HG03558 (cell line): ENCODE results near the gene TNN.
"Not testable (repeated sequence)": the region's sequence is repeated elsewhere in the genome, so short reads cannot be mapped to it uniquely, and the experiment has no call there.

Experiments
- ATAC-seq: cut with Tn5 transposase; IDR thresholded peaks from one replicate; pipeline ENCODE4 v1.9.1; 2021; ENCODE audit warnings: moderate number of reproducible peaks; ENCODE audit not compliant: unreplicated experiment; ENCODE audit errors: extremely low read depth

Gene TNN

DNA sequence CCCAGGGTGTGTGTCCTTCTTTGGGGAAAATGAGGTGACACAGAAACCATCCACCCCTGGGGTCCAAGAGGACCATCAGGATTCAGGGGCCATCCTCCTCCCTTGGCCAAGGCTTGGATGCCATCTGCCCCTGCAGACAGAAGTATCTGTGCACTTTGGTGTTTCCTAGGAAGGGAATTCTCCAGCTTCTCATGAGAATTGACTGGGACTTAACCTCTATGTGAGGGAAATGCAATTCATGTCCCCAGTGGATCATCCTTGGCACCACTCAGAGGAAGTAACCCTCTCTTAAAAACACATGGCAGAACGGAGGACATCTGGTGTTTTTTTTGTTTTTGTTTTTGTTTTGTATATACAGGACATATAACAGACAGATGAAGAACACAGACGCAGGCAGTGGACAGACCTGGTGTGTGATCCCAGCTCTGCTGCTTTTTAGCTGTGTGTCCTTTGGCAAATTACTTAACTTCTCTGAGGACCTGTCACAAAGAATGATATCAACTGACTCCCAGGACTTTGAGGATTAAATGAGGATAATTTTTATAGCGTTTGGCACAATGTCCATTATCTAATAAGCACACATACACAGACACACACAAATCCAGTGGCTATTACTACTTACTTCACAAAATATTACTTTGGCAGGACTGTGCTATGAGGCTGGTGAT is 3.8 kb downstream of the TNN start:
- ATAC-seq, result no peak

DNA sequence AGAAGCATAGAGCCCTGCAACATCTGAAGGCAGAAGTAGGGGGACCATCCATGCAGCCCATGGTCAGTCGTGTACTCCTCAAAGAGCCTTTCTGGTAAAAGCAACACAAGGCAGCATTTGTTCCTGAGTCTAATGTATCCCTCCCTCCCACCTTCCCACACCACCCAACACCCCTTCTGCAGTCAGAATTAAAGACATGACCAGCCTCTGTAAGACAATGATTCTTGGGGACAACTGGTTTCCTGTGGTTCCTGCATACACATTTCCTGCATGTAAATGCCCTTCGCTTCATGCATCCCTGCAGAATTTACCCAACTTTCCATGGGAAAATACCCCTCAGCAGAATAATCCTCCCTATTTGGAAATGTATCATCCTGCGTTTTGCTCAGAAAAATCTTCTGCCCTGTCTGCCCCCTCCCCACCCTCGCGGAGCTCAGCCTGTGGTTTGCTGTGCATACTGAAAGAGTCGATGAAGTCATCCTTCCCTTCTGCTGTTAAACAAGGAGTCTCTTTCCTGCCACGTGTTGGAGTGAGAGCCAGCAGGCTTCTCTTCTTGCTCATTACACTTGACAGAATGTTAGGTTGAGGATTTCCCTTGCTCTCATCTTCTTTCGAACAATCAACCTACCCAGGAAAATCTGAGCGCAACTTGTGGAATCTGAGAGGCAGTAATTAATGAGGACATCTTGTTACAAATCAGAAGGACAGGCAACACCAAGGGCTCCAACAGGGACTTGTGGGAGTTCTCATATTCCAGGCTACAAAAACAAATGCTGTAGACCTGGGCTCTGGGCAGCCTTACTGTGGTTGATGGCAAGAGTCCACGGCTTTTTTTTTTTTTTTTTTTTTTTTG is 4.7 kb downstream of the TNN start:
- ATAC-seq, result no peak

DNA sequence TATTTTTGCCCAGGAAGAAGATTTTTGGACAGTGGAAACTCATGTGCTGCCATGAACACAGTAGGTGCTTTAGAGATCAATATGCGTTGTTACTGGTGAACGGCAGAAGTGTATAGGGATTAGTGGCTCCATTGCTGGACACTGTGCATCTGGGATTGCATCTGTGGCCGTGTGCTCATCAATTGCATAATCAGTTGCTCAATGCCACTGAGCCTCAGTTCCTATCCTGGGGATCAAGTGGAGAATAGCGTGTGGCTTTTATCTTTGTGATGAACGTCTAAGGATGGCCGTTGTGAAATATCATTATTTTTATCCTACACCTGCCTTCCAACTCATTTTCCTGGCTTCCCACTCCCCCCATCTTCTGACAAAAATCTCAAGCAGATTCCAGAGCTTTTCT is 5.4 kb downstream of the TNN start:
- ATAC-seq, result no peak

DNA sequence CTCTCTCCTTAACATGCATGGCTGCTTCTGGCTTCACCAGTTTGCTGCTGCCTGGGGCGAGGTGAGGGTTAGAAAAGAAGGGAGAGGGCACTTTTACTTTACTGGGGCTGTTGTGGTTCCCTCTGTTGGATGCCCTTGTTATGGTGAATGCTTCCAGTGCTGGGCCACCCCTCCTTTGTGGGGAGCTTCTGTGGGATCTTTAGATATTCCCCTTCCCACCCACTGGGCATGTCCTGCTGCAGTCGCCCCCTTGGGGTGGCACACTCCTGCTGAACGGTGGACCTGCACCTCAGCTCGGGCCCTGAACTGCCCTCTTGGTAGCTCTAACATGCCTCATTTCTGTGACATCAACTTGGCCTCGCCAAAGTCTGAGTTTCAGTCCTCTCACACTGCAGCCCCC is 6.0 kb downstream of the TNN start:
- no peak for ATAC-seq

DNA sequence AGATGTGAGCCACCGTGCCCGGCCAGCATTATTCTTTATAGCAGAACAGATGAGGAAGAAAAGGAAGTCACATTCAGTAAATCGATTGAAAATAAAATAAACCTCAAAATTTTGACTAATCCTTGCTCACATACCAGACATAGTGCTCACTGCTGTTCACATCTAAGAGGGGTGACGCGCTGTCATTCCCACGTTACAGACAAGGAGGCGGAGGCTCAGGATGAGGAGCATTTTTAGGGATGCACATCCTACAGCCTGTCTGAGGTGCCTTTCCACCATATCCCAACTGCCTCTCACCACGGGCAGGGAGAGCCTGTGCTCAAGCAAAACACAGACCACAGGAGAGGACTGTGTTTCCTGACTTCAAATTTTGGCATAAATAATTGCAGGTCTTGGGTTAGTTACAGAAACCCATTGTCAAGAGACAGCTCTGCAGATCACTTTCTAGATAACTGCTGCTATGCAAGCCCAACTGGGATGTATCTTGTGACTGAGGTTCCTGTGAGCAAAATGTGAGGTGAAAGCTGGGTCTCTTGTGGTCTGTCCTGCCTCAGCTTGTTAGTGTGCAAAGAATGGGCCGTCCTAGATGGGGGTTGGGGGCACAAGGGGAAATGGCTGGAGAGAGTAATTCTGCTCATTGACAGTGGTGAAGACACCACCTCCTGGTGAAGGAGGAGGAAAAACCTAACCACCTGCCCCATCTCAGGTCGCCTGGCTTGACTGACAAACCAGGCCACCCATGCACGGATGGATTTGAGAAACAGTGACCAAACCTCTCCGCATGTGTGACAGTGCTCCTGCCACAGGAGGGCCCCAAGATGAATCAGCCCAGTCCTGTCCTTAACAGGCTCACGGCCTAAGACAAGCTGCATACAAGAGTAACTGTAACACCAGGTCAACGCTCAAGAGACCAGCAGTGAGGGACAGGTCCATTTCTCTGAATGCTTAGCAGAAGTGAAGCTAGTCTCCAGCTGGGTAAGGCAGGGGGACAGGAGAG is 8.2 kb downstream of the TNN start:
- no peak for ATAC-seq

DNA sequence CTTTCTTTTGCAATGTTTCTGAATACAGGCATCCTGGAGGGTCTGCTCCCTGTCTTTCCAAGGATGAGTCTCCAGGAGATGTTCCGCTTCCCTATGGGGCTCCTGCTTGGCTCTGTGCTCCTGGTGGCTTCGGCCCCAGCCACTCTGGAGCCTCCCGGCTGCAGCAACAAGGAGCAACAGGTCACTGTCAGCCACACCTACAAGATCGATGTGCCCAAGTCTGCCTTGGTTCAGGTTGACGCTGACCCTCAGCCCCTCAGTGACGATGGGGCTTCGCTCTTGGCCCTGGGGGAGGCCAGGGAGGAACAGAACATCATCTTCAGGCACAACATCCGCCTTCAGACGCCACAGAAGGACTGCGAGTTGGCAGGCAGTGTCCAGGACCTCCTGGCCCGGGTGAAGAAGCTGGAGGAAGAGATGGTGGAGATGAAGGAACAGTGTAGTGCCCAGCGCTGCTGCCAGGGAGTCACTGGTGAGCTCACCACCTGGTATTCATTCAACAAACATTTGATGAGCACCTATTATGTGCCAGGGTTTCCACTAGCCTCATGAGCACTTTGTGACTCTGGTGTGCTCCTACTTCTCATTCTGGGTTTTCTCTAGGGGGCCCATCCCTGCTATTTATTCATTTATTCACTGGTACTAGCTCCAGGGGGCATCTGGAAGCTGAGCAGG is 9.9 kb downstream of the TNN start:
- no peak for ATAC-seq

DNA sequence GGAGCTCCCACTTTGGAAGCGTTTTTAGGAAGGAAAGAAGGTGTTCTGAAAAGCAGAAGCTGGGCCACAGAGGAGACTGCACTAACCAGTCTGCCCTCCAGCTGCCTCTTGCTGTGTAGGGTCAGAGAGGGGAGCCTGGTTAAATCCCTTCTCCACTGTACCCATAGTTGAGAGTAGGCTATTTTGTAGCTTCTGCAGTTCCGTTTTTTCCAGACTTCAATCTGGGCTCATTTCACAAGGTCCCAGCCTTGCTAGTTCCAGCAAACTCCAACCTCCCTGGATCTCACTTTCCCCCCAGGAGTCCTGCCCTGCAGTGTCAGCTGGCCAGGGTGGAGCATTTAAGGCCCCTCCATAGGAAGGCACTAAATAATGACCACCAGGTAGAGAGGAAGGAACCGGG is 11.0 kb downstream of the TNN start:
- ATAC-seq, result no peak

DNA sequence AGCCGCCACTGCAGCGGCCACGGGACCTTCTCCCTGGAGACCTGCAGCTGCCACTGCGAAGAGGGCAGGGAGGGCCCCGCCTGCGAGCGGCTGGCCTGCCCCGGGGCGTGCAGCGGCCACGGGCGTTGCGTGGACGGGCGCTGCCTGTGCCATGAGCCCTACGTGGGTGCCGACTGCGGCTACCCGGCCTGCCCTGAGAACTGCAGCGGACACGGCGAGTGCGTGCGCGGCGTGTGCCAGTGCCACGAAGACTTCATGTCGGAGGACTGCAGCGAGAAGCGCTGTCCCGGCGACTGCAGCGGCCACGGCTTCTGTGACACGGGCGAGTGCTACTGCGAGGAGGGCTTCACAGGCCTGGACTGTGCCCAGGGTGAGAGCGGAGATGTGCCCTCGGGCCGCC is 11.7 kb downstream of the TNN start:
- ATAC-seq, result no peak

DNA sequence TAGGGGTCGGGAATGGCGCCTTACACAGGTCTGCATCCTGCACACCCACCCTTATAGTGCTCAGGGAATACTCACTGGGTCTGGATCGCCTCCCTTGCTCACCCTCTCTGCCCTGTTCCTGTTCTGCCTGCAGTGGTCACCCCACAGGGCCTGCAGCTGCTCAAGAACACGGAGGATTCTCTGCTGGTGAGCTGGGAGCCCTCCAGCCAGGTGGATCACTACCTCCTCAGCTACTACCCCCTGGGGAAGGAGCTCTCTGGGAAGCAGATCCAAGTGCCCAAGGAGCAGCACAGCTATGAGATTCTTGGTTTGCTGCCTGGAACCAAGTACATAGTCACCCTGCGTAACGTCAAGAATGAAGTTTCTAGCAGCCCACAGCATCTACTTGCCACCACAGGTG is 12.4 kb downstream of the TNN start:
- no peak for ATAC-seq

DNA sequence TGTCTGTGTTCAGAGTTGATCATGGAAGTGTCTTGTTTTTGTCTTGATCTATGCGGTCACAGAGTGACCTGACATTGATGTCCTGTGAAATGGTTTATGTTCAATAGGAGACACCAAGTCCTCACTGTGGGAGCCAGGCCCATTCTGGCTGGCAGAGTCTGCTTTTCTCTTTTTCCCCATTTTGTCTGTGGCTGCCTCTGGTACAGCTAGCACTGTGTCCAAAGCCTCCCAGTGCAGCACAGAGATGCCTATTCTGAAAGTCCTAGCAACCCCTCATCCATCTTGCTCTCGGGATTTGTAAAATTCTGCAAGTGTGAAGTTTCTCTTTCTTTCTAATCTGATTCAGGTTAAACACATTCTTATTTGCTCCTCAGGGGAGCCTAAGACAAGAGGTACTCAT is 14.3 kb downstream of the TNN start:
- no peak for ATAC-seq

DNA sequence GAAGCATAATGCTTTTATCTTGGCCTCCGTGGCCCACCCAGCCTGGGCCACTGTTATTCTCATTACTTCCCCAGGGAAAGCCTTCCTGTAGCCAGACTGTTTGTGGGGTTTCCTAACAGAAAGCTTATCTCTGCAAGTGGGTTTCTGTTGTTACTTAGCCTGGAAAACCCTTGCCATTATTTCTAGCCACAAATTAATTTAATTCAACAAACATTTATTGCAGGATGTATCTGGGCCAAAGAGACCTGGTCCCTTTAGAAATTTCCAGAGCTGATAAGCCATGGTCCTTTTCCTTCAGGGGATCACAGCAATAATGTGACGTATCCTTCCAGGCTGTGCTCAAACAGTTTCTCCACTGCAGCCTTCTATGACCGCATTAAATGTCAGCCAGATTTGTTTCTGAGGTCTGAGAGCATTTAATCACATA is 20.9 kb downstream of the TNN start:
- no peak for ATAC-seq

DNA sequence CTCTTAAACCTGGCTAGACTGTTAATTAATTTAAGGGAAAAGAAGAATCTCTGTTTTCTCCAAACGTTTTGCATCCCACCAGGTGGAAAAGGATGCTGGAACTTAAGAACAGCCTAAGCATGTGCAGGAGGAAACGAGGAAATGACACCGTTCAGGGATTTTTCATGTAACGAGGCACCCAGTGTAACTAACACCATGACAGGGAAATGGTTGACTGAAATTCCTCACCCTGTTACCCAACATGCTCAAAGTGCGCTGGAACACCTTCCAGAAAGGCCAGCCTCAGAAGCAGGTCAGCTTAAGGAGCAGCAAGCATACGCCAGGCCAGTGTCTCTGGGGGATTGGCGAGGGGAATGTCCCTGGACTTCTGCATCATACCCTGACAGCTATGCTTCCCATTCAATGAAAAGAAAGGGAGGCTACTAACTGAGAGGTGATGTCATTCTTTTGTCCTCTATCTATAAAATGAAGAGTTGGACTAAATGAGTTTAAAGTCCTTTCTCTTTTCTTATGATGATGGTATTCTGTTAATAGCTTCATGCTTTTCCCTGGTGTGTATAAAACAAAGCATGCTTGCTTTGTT is 21.6 kb downstream of the TNN start:
- ATAC-seq, result no peak

DNA sequence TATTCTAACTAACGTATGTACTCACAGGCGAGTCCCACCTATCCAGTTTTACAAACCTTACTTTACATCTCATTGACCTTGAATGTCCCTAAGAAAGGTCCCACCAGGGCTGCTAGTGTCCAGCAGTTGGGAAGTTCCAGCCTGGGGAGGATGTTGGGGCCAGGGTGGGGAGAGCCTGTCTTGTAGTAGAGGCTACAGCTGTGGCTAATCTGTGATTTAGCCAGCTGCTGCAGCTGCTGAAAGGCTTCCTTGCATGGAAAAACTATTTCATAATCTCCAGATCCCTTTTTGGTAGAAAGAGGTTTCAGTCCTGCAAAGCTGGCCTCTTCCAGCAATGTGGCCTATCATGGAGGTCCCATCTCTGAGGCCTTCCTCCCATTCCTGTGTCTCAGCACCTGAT is 23.1 kb downstream of the TNN start:
- no peak for ATAC-seq

DNA sequence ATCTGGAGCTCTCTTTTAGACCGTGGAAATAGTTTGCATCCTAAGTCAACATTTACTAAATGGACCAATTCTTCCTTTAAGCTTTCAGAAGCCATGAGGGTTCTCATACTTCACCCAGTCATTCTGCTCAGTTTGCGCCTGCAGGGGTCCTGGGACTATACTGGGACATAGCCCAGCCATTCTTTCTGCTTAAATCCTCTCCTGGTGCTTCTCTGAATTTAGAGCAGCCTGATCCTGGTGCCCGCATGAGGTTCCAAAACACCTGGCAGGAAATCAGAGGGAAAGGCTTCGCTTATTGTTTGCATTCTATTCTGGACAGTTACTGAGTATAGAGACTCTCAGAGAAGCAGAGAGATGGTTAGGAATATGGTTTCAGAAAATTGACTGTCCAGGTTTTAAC is 27.0 kb downstream of the TNN start:
- no peak for ATAC-seq

DNA sequence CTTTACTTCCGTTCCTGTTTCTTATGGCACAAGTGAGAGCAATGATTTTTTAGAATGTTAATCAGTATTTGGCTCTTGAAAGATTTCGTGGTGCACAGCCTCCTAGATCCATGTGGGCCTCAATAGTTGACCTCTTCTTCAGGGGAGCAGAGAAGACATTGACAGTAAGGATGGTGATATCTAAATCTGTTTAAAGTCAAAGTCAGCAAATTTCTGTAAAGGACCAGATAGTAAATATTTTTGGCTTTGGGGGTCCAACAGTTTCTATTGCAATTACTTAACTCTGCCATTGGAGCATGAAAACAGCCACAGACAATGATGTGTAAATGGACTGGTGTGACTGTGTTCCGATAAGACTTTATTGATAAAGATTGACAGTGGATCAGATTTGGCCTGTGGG is 27.4 kb downstream of the TNN start:
- no peak for ATAC-seq

DNA sequence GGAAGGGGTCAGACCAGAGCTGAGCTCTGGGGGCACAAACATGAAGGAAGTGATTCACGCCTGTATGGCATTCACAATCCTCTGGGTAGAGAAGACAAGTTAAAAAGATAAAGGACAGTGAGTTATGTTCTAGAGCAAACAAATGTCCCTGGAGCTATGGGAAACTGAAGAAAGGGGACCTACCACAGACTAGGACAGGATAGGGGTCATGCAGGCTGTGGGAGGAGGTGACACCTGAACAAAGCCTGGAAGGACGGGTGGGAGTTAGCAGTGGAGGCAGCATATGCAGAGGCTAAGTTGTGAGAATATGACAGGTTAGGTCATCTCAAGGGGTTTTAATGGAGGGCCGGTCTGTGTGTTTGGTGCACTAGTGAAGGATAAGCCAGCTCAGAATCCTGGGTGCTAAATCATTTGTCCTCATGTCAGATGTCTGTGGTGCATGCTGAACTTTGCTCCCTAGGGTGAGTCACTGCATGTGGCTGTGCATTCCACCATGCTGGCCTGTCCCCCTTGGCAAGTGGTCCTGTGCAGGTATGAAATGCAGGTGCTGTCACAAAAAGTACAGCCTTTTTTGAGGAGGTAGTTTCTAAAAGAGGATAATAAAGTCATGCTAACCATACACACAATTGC is 28.5 kb downstream of the TNN start:
- ATAC-seq, result no peak

DNA sequence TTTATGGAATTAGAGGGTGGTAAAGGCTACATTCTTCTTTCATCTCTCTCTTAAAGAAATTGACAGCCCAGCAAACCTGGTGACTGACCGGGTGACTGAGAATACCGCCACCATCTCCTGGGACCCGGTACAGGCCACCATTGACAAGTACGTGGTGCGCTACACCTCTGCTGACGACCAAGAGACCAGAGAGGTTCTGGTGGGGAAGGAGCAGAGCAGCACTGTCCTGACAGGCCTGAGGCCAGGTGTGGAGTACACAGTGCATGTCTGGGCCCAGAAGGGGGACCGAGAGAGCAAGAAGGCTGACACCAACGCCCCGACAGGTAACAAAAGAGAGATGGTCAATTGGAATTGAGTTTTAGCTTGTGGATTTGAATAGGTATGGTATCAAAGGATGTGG is 29.7 kb downstream of the TNN start:
- ATAC-seq, result no peak

DNA sequence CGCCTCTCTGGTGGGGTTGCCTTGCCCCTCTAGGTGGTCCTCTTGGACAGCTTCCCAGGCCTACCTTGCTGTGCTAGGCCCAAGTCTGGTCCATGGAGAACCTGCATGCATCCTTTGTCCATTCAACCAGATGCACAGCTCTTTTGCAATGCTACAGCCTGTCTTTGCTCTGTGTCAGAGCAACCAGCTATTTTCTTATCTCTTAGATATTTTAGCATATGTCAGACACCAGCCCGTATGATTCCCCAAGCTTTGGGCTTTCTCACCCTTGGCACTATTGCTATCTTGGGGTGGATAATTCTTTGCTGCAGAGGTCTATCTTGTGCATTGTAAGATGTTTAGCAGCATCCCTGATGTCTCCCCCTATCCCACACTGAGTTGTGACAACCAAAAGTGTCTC is 32.3 kb downstream of the TNN start:
- ATAC-seq, result no peak

DNA sequence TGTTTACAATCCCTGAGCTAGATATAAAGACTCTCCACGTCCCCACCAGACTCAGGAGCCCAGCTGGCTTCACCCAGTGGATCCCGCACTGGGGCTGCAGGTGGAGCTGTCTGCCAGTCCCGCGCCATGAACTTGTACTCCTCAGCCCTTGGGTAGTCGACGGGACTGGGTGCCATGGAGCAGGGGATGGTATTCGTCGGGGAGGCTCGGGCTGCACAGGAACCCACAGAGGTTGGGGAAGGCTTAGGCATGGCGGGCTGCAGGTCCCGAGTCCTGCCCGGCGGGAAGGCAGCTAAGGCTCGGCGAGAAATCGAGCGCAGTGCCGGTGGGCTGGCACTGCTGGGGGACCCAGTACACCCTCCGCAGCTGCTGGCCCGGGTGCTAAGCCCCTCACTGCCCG is 34.5 kb downstream of the TNN start:
- ATAC-seq, result not testable (repeated sequence)
